ENCODE results near the gene BAX. TPM values are rescaled to one million over a fixed set of nuclear protein-coding genes. Genes with fewer than 3 reads are reported as not detected.

The BAX gene
- total and polyA plus RNA-seq, 9 of the 15 experiments (the other 6 are each of a cell fraction or from before 2014, with no cell fraction given), result 3.2 to 95.4 (median 44.5) TPM

GRCh38 chr19:48965040-48965805 lies 10.5 kb downstream of the BAX start, which contains the start of gene FTL (continued):
- no peak for TF ChIP-seq CHD7 (IDR thresholded peaks at IDR 0.05; ENCODE audit: low read depth, low read length)
- TF ChIP-seq VEZF1 (CRISPR knock-in tag; IDR thresholded peaks at IDR 0.05), result peak; percentile 96
- TF ChIP-seq SMARCA5 (IDR thresholded peaks at IDR 0.05), result no peak
- TF ChIP-seq PRMT5 (CRISPR knock-in tag; IDR thresholded peaks at IDR 0.05), result no peak
- no peak for TF ChIP-seq ELK1 (CRISPR knock-in tag; IDR thresholded peaks at IDR 0.05)
- TF ChIP-seq COPS2 (conservative IDR thresholded peaks at IDR 0.05), result no peak
- no peak for TF ChIP-seq ELF2 (CRISPR knock-in tag; IDR thresholded peaks at IDR 0.05)
- TF ChIP-seq TGIF2 (CRISPR knock-in tag; IDR thresholded peaks at IDR 0.05), result peak; percentile 51; the same call in 1 of the 2 replicates
- no peak for TF ChIP-seq TARDBP (IDR thresholded peaks at IDR 0.05)
- TF ChIP-seq HDAC2 (IDR thresholded peaks at IDR 0.05), result peak; percentile 73; the same call in 1 of the 2 replicates
- no peak for TF ChIP-seq ZNF707 (CRISPR knock-in tag; conservative IDR thresholded peaks at IDR 0.05)
- TF ChIP-seq KDM5B (IDR thresholded peaks at IDR 0.05; ENCODE audit: insufficient replicate concordance, low read depth, low read length), result peak; percentile 99
- peak; percentile 22; the same call in 1 of the 2 replicates for TF ChIP-seq KLF13 (tag; IDR thresholded peaks at IDR 0.05; ENCODE audit: borderline replicate concordance, low read depth)
- TF ChIP-seq POLR2AphosphoS2 (IDR thresholded peaks at IDR 0.05; ENCODE audit: low read length), result peak; percentile 93
